Medulla oblongata (tissue), 1 donor: Measurements from ENCODE around the gene DERL3.
A peak's percentile ranks its signal among the peaks of the same experiment; 100 is the strongest.

ENCODE experiments used
- DNase-seq: peaks from one replicate; pipeline ENCODE4 v3.0.0-alpha.2; 2015; ENCODE audit errors: extremely low spot score

Gene DERL3

GRCh38 chr22:23847310-23847920, 8.6 kb upstream of the DERL3 start:
- DNase-seq: no peak

- no peak for DNase-seq
Observed at GRCh38 chr22:23846081-23846469, 7.3 kb upstream of the DERL3 start.

- DNase-seq: no peak
Observed at GRCh38 chr22:23845265-23846080, 6.7 kb upstream of the DERL3 start.

- DNase-seq: no peak
Observed at GRCh38 chr22:23844739-23845202, 6.0 kb upstream of the DERL3 start.

GRCh38 chr22:23842599-23842998, 3.8 kb upstream of the DERL3 start:
- DNase-seq: no peak

- no peak for DNase-seq
Observed at GRCh38 chr22:23841736-23842445, 3.1 kb upstream of the DERL3 start.

- no peak for DNase-seq
Observed at GRCh38 chr22:23841292-23841691, 2.5 kb upstream of the DERL3 start.

- DNase-seq: no peak
Observed at GRCh38 chr22:23840026-23840425, 1.2 kb upstream of the DERL3 start.

GRCh38 chr22:23837911-23838680, 710 bp downstream of the DERL3 start:
- no peak for DNase-seq

GRCh38 chr22:23837496-23837859, 1.3 kb downstream of the DERL3 start:
- DNase-seq: no peak

GRCh38 chr22:23836692-23837495, 1.9 kb downstream of the DERL3 start:
- no peak for DNase-seq

GRCh38 chr22:23836281-23836680, 2.5 kb downstream of the DERL3 start:
- no peak for DNase-seq

GRCh38 chr22:23835484-23836144, 3.2 kb downstream of the DERL3 start:
- DNase-seq: no peak

GRCh38 chr22:23834793-23835483, 3.9 kb downstream of the DERL3 start:
- DNase-seq: peak; percentile 87

GRCh38 chr22:23834406-23834792, 4.4 kb downstream of the DERL3 start:
- no peak for DNase-seq

GRCh38 chr22:23833911-23834317, 4.9 kb downstream of the DERL3 start:
- no peak for DNase-seq

GRCh38 chr22:23833017-23833751, 5.6 kb downstream of the DERL3 start:
- DNase-seq: no peak

GRCh38 chr22:23832226-23833016, 6.4 kb downstream of the DERL3 start:
- no peak for DNase-seq
